Stimulated activated CD8-positive, alpha-beta memory T cell treated with anti-CD3 and anti-CD28 coated beads, Interleukin-12 subunit alpha, Interleukin-12 subunit beta, amount 100 ng/mL, for 4 hours (primary cell): ENCODE measurements around the gene MFSD11.
"Not testable (repeated sequence)": the region's sequence is repeated elsewhere in the genome, so short reads cannot be mapped to it uniquely, and the experiment has no call there.

Source experiments
- DNase-seq: peaks from one replicate; pipeline ENCODE4 v3.0.0-alpha.2; 2020; ENCODE audit warnings: low read depth

MFSD11 gene

GRCh38 chr17:76748657-76749056 lies 10.7 kb downstream of the MFSD11 start:
- no peak for DNase-seq

- no peak for DNase-seq
These were observed 13.6 kb downstream of the MFSD11 start for GRCh38 chr17:76751416-76751993.

- DNase-seq, result no peak
These were observed 14.1 kb downstream of the MFSD11 start for GRCh38 chr17:76752006-76752405.

GRCh38 chr17:76753061-76753961 lies 15.4 kb downstream of the MFSD11 start:
- no peak for DNase-seq

GRCh38 chr17:76755285-76755684 lies 17.4 kb downstream of the MFSD11 start:
- no peak for DNase-seq

- DNase-seq, result no peak
These were observed 19.3 kb downstream of the MFSD11 start for GRCh38 chr17:76757256-76757655.

GRCh38 chr17:76758570-76758969 lies 20.7 kb downstream of the MFSD11 start:
- no peak for DNase-seq

GRCh38 chr17:76772842-76773525 lies 35.1 kb downstream of the MFSD11 start:
- peak; percentile 32 for DNase-seq

GRCh38 chr17:76775021-76775600 lies 37.2 kb downstream of the MFSD11 start:
- DNase-seq, result no peak

GRCh38 chr17:76781056-76781982 lies 43.4 kb downstream of the MFSD11 start:
- DNase-seq, result no peak

GRCh38 chr17:76783146-76783545 lies 45.2 kb downstream of the MFSD11 start:
- DNase-seq, result no peak

- no peak for DNase-seq
These were observed 47.0 kb downstream of the MFSD11 start for GRCh38 chr17:76784926-76785325.

GRCh38 chr17:76787866-76788265 lies 49.9 kb downstream of the MFSD11 start:
- DNase-seq, result not testable (repeated sequence)

- DNase-seq, result no peak
These were observed 51.4 kb downstream of the MFSD11 start for GRCh38 chr17:76789235-76789788.

- peak; percentile 13 for DNase-seq
These were observed 53.4 kb downstream of the MFSD11 start for GRCh38 chr17:76791053-76791980.

- DNase-seq, result no peak
These were observed 54.4 kb downstream of the MFSD11 start for GRCh38 chr17:76792348-76792747.

GRCh38 chr17:76793775-76794174 lies 55.9 kb downstream of the MFSD11 start:
- DNase-seq, result no peak

GRCh38 chr17:76796081-76796480 lies 58.2 kb downstream of the MFSD11 start:
- no peak for DNase-seq

GRCh38 chr17:76797241-76797840 lies 59.4 kb downstream of the MFSD11 start:
- DNase-seq, result no peak

GRCh38 chr17:76801706-76802105 lies 63.8 kb downstream of the MFSD11 start:
- DNase-seq, result no peak
